ENCODE results near the gene MRC2.

DNA sequence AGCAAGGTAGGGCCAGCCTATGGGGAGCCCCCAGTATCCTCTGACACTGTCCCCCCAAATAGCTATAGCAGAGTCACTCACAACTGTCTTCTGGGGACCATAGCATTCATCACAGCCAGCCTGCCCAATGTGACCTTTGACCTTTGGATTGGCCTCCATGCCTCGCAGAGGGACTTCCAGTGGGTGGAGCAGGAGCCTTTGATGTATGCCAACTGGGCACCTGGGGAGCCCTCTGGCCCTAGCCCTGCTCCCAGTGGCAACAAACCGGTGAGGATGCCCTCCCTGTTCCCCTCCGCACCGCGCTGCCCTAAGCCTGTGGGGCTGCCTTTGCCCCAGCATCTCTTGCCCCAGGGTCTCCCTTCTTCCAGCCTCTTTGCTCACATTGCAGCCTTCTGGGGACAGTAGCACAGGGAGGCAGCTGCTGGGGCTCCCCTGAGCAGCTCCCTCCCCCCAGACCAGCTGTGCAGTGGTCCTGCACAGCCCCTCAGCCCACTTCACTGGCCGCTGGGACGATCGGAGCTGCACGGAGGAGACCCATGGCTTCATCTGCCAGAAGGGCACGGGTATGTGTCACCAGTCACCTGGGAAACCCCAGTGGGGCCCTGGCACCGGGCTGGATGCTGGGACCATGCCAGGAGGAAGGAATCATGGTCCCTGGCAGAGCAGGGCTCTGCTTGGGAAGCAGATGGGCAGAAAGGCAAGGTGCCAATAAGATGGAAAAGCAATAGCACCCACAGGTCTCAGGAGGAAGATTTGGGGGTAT, 61.1 kb downstream of the MRC2 start:
- no peak for TF ChIP-seq TEAD4 (IDR thresholded peaks at IDR 0.05; ENCODE audit: low read length)
- TF ChIP-seq TEAD4 (CRISPR knock-in tag; IDR thresholded peaks at IDR 0.05; ENCODE audit: borderline replicate concordance): no peak
- TF ChIP-seq, protein P1, sequence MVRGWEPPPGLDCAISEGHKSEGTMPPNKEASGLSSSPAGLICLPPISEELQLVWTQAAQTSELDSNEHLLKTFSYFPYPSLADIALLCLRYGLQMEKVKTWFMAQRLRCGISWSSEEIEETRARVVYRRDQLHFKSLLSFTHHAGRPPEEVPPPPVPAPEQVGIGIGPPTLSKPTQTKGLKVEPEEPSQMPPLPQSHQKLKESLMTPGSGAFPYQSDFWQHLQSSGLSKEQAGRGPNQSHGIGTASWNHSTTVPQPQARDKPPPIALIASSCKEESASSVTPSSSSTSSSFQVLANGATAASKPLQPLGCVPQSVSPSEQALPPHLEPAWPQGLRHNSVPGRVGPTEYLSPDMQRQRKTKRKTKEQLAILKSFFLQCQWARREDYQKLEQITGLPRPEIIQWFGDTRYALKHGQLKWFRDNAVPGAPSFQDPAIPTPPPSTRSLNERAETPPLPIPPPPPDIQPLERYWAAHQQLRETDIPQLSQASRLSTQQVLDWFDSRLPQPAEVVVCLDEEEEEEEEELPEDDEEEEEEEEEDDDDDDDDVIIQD (CRISPR knock-in tag; IDR thresholded peaks at IDR 0.05): no peak
- no peak for TF ChIP-seq FOSL1 (tag; conservative IDR thresholded peaks at IDR 0.05)
- TF ChIP-seq, protein P2, sequence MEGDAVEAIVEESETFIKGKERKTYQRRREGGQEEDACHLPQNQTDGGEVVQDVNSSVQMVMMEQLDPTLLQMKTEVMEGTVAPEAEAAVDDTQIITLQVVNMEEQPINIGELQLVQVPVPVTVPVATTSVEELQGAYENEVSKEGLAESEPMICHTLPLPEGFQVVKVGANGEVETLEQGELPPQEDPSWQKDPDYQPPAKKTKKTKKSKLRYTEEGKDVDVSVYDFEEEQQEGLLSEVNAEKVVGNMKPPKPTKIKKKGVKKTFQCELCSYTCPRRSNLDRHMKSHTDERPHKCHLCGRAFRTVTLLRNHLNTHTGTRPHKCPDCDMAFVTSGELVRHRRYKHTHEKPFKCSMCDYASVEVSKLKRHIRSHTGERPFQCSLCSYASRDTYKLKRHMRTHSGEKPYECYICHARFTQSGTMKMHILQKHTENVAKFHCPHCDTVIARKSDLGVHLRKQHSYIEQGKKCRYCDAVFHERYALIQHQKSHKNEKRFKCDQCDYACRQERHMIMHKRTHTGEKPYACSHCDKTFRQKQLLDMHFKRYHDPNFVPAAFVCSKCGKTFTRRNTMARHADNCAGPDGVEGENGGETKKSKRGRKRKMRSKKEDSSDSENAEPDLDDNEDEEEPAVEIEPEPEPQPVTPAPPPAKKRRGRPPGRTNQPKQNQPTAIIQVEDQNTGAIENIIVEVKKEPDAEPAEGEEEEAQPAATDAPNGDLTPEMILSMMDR (IDR thresholded peaks at IDR 0.05 in 2 of 3, conservative IDR thresholded peaks at IDR 0.05 in 1 of 3; ENCODE audit: insufficient read depth in 2 of 3, low read depth in 1 of 3, low read length in 3 of 3): no peak
- no peak for TF ChIP-seq ESRRA (IDR thresholded peaks at IDR 0.05; ENCODE audit: borderline replicate concordance, low read depth)
- TF ChIP-seq SIX5 (IDR thresholded peaks at IDR 0.05; ENCODE audit: borderline replicate concordance in 1 of 2, insufficient read depth in 1 of 2, low read depth in 1 of 2, low read length in 2 of 2): no peak

Measured in K562 (cell line).